ENCODE measurements around the gene TBC1D1.

DNA sequence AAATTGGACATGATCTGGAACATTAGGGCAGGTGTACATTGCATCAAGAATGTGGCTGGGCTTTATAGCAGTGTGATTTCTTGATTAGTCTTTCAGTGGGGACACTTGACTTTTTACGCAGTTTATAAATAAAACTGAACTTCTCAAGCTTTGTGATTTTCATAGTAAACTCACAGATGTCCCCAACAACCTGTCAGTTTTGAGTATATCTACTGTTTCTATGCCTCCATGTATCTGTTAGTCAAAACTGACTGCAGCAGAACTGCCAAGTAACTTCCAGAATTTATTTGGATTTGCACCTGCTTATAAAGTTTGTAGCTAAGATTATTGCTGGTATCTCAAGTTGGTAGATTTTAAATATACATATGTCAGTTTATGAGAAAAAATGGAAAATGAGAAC, 89.4 kb downstream of the TBC1D1 start:
- TF ChIP-seq CTCF (conservative IDR thresholded peaks at IDR 0.05) (no peak), EZH2 (IDR thresholded peaks at IDR 0.05; ENCODE audit: low read depth) (no peak)

Measured in PC-9 (cell line).